Right lobe of liver (tissue), 6 donors: ENCODE results near the gene DDX24. TPM values are rescaled to one million over a fixed set of nuclear protein-coding genes. Genes with fewer than 3 reads are reported as not detected.

Experiments
- ATAC-seq, 4 donors: fragments of 200-7000 bp; cut with Tn5 transposase; one replicate each; pipeline ENCODE4 v1.9.1; 2020; ENCODE audit warnings: mild to moderate bottlenecking in 4 of 4, moderate library complexity in 4 of 4
- DNase-seq, 3 donors: peaks; one replicate each; pipeline ENCODE4 v3.0.0-alpha.2; 2020
- H3K27ac ChIP-seq, 3 donors: fragments of 200-600 bp; one replicate each; pipeline ENCODE4 v1.8.0; 2022
- H3K27me3 ChIP-seq, 2 donors: fragments of 200-600 bp; one replicate each; pipeline ENCODE4 v1.8.0; 2022
- H3K36me3 ChIP-seq, 4 donors: fragments of 200-600 bp; sonication (generic) in 1 of 4; one replicate each; pipeline versions ENCODE4 v1.5.1 to v1.8.0; 2017 to 2022; ENCODE audit warnings: control low read depth in 1 of 4
- H3K4me1 ChIP-seq, 4 donors: fragments of 200-600 bp; sonication (generic) in 1 of 4; one replicate each; pipeline versions ENCODE4 v1.5.1 to v1.8.0; 2017 to 2022; ENCODE audit warnings: control low read depth in 1 of 4
- H3K4me3 ChIP-seq, 3 donors: fragments of 200-600 bp; one replicate each; pipeline ENCODE4 v1.8.0; 2022
- H3K9me3 ChIP-seq, 4 donors: fragments of 200-600 bp; sonication (generic) in 1 of 4; one replicate each; pipeline versions ENCODE4 v1.5.1 to v1.8.0; 2017 to 2022; ENCODE audit warnings: control low read depth in 1 of 4
- CTCF ChIP-seq, 4 donors: fragments of 200-600 bp in 3 of 4; fragments of 450-650 bp in 1 of 4; IDR thresholded peaks; one replicate each; pipeline versions ENCODE4 v1.5.1 to v1.8.0; 2016 to 2022; ENCODE audit warnings: antibody characterized with exemption in 4 of 4, mild to moderate bottlenecking in 2 of 4
- POLR2A ChIP-seq: fragments of 450-650 bp; IDR thresholded peaks from one replicate; pipeline ENCODE4 v1.6.1; 2017; ENCODE audit warnings: antibody characterized with exemption, mild to moderate bottlenecking
- WGBS: methylation state at CpG from one replicate; pipeline ENCODE4 v1.1.6; 2018; ENCODE audit warnings: low coverage, low lambda C conversion rate; ENCODE audit not compliant: insufficient coverage; ENCODE audit errors: missing lambda C conversion rate; 5-methylcytosine and 5-hydroxymethylcytosine counted together
- intact Hi-C, 2 donors: fragments of 100-400 bp; cut with DNase I; formaldehyde crosslinking; loops; one replicate each; pipeline versions ENCODE4 v1.11.2 to v1.14.1; 2022
- total RNA-seq, 6 experiments: library from RNA; depleted of rRNA in 2 of 6; stranded (reverse); fragments of >200 nt in 2 of 6; fragmentation: NEBNext Ultra II Directional in 3 of 6; extraction: Animal tissue kit (Norgen Biotek cat#: 25700) in 3 of 6; gene quantifications; one replicate each; pipeline versions ENCODE4 v1.1.0 to v1.2.4, GENCODE V29; 2016 to 2023
- donor health status: DM: no; HTN: yes; CAD: no.
- donor health status: DM: no; HTN: no; CAD: no.
- donor health status: DM: no; HTN: no; CAD: no.
- donor health status: DM: no; HTN: yes; CAD: no.
- donor health status: DM: no; HTN: yes; CAD: no.

DDX24 gene
- total RNA-seq, 6 experiments from 2014 or later: 47.8 to 74.0 (median 63.6) TPM

GRCh38 chr14:94114589-94115057 is 33.6 kb upstream of the DDX24 start:
- H3K9me3 ChIP-seq: no peaks in the 10 kb centered on the region
- TF ChIP-seq CTCF (IDR thresholded peaks at IDR 0.05): no peak
- WGBS: 63% methylated on average over 4 of the region's 5 CpGs
- H3K36me3 ChIP-seq: no peaks in the 10 kb centered on the region
- intact Hi-C loops: no loop called here
- ATAC-seq (no peak), DNase-seq (no peak)
- peaks cover 0 to 8% (median 0%) of the 10 kb centered on the region in 4 donors for H3K4me1 ChIP-seq
- no peaks in the 10 kb centered on the region for H3K27me3 ChIP-seq
- H3K27ac ChIP-seq: no peak overlapping the region
- H3K4me3 ChIP-seq: no peak overlapping the region

- TF ChIP-seq CTCF (IDR thresholded peaks at IDR 0.05) (no peak), POLR2A (no peak)
- H3K27ac ChIP-seq: no peak overlapping the region
- ATAC-seq (no peak), DNase-seq (no peak)
- H3K9me3 ChIP-seq: no peaks in the 10 kb centered on the region
- H3K27me3 ChIP-seq: no peaks in the 10 kb centered on the region
- 58% methylated on average over 2 of the region's 5 CpGs for WGBS
- intact Hi-C loops: no loop called here
- H3K4me1 ChIP-seq: peaks cover 0 to 8% (median 0%) of the 10 kb centered on the region in 4 donors
- no peaks in the 10 kb centered on the region for H3K36me3 ChIP-seq
- H3K4me3 ChIP-seq: no peak overlapping the region
These were observed 33.0 kb upstream of the DDX24 start for GRCh38 chr14:94113908-94114588.

- H3K9me3 ChIP-seq: no peaks in the 10 kb centered on the region
- TF ChIP-seq POLR2A (no peak), CTCF (IDR thresholded peaks at IDR 0.05) (no peak)
- ATAC-seq: peak; percentile 65 to 83 (median 74)
- no peak overlapping the region for H3K4me3 ChIP-seq
- H3K27ac ChIP-seq: no peak overlapping the region
- H3K36me3 ChIP-seq: no peaks in the 10 kb centered on the region
- WGBS: 48% methylated on average over 4 of the region's 6 CpGs
- peaks cover 0 to 8% (median 0%) of the 10 kb centered on the region in 4 donors for H3K4me1 ChIP-seq
- peak; percentile 77 to 89 (median 83) for DNase-seq
- intact Hi-C loops: no loop called here
- H3K27me3 ChIP-seq: no peaks in the 10 kb centered on the region
These were observed 32.5 kb upstream of the DDX24 start for GRCh38 chr14:94113490-94113889.

DNA sequence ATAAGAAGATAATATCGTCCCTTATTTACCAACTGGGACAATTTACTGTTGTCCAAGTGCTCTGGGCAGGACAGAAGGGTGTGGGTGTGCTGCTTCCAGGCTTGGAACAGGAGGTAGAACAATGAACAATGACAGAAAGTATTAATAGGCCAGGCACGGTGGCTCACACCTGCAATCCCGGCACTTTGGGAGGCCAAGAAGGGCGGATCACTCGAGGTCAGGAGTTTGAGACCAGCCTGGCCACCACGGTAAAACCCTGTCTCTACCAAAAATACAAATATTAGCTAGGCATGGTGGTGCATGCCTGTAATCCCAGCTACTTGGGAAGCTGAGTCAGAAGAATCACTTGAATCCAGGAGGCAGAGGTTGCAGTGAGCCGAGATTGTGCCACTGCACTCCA is 32.1 kb upstream of the DDX24 start:
- ATAC-seq (no peak), DNase-seq (no peak)
- H3K27me3 ChIP-seq: no peaks in the 10 kb centered on the region
- H3K27ac ChIP-seq: no peak overlapping the region
- peaks cover 0 to 8% (median 0%) of the 10 kb centered on the region in 4 donors for H3K4me1 ChIP-seq
- no peak overlapping the region for H3K4me3 ChIP-seq
- 72% methylated on average over 6 of the region's 7 CpGs for WGBS
- no peak for TF ChIP-seq CTCF (IDR thresholded peaks at IDR 0.05)
- no peak for TF ChIP-seq POLR2A
- intact Hi-C loops: no loop called here
- H3K36me3 ChIP-seq: no peaks in the 10 kb centered on the region
- no peaks in the 10 kb centered on the region for H3K9me3 ChIP-seq
